ENCODE results near the gene GUK1.

GUK1 gene

DNA sequence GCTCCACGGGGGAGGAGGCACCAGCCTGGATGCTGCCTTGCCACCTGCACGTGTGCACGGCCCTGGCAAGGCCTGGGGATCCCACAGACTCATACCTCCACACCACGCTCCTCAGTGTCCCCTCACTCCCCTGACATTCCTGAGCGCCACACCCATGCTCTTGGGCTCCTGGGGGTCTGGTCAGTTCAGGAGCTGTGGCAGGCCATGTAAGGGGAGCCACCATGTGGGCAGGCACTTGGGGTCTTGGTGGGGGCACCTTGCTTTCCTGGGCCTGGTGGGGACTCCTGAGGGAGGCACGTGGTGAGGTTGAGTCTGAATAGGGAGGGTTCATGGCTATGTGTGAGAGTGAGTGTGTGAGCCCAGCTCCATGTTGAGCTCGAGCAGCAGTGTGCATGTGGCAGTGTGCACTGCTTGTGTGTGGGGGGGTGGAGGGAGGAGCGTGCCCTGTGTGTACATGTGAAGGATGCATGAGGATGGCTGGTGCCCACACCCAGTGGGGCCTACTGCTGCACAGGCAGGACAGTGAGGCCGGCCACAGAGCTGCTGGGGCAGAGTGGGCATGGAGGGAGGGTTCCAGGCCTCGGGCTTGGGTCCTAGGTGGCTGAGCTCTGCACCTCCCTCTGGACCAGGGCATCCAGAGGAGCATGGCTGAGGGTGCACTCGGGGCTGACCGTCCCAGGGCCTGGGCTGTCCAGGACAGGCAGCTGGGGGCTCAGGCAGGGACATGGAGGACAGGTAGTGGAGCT lies 11.3 kb downstream of the GUK1 start:
- no peak for DNase-seq

DNA sequence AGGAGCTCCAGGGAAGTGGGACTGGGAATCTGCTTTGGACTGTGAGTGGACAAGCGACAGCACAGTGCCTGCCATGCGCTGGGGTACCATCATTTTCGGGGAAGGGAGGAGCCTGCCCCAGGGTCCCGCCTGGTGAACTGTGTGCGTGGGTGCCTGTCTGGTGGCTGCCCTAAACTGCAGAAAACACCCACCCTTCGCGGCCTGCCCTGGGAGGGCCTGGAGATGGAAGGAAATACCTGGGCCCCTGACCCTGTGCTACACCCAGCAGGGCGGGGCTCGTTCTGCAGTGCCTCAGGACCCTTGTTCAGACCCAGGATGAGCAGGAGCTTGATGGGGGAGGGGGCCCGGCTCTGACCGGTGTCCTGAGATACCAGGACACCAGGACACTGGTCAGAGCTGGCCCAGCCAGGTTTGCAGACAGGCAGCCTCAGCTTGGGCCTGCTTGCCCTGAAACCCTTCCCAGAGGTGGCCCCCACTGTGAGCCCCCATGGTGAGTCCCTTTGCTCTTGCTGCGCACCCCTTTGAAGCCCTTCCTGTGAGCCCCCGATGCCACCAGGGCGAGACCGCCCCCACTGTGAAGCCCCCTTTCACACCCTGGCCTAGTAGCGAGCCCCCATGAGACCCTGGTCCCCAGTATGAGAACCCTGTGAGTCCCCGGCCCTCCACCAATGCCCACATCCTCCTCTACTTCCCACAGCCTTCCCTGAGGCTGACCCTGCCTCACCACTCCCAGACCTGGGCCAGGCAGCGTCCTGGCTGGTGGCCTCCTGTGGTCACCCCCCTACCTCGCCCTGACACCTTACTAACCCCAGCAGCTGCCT lies 12.2 kb downstream of the GUK1 start:
- DNase-seq = no peak

DNA sequence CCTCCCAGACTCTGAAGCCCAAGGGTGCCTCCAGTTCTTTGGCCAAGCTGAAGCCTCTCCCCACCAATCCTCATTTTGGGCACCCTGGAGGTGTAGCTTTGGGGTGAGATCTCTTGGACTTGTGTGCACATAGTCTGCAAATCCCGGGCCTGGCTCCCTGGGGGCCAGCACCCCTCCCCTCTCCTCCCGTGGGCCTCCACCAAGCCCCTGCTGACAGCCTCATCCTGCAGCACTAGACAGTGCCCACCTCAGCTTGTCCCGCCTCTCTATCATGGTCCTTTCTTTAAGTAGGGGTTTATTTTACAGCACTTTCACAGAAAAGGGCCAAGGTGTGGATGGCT lies 12.8 kb downstream of the GUK1 start:
- DNase-seq = no peak

DNA sequence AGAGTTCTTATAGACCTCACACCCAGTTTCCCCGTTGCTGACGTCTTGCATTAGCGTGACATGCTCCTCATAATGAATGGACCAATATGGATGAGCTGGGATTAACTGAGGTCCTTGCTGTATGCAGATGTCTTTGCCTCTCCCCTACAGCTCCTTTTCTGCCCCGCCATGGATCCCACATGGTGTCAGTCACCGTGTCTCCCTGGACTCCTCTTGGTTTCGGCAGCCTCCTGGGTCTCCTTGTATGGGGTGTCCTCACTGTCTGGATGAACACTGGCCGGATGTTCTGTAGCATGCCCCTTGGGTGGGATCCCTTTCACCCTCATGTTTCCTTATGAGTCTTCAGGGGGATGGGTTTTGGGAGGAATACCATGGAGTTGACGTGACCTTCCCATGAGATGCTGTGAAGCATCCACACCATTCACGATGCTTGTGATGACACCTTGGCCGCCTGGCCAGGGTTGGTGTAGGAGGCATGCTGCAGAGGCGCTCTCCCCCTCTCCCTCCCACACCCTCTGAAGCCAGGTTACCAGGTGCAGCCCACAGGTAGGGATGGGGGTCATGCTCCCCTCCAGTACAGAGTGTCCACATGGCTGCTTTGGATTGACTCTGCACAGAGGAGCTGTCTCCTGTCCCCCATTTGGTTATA lies 14.1 kb downstream of the GUK1 start:
- no peak for DNase-seq

DNA sequence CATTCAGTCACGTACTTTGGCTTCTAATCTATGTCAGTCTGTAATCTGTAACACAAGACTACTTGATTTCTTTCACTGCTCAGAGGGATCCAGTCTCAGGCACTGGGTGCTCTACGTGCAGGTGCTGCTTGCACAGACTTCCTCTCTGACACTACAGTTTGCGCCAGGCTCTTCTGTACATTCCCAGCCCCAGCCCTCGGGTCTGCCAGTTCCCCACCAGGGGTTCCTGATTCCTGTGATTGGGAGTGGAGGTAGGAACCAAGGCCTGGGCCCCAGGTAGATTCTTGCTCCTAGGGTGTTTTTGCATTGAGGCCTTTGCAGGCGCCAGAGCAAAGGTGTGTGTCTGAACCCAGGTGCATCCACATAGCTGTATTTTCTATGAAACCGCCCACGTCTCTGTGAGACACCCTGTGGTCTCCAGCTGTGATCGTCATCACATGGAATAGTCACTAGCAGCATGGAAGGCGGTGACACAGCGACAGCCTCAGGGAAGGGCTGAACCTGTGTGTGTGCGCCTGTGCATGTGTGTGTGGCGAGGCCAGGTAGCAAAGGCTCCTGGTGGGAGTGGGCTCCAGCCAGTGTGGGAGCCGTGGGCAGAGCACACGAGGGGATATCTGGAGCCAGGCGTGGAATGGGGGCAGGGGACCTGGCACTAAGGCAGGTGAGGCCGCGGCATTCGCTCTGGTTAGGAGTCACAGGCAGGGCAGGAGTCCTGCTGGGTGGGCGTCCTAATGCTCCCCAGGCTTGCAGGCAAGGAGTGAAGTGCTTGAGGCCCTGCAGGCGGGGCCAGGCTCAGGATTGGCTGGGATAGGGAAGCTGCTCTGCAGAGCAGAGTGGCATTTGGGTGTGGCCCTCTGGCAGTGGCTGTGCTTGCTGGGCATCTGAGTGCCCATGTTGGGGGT lies 14.8 kb downstream of the GUK1 start:
- no peak for DNase-seq

DNA sequence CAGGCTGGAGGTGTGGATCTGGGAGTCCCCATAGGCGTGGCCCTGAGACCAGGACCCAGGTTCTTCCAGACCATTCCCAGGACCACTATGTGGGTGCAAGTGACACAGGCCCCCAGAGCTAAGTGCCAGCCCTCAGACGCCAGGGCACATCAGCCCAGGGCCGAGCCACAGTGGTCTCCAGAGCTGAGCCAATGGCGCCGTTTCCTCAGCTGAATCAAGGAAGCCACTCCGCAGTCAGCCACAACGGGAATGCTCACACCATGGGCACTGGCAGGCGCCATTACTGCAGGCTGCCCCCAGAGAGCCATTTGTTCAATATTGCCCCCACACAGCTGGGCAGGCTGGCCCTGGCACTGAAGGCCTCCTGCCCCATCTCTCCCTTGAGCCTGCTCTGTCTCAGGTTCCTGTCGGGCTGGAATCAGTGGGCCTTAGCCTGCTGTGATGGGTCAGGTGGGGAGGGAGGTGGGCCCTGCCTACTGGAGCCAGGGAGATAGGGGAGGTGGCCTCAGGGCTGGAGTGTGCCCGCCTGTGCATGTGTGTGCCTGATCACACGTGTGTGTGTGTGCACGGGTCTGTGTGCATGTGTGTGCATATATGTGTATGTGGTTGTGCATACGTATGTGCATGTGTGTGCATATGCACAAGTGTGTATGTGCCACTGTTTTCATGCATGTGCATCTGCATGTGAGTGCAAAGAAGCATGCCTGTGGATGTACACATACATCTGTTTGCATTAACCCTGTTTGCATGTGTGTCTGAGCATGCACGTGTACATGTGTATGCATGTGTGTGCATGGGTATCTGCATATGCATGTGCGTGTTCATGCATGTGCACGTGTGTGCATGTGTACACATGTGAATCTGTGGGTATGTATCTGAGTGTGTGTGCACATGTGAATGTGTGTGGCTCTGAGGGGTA lies 15.8 kb downstream of the GUK1 start:
- no peak for DNase-seq

DNA sequence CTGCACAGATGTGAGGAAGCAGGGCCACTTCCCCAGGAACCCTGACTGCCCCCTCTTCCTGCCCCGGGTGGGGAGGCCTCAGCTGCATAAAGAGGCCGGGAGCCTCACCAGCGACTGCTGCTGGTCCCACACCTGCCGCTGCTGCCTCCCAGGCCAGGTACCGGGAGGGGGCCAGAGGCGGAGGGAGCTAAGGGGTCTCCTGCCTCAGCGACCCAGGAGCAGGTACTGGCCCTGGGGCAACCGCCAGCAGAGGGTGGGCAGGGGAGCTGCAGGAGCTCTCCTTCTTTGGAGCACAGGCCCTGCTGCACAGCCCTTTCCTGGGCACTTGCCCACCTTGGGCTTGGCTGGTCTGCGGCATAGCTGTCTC lies 16.4 kb downstream of the GUK1 start:
- no peak for DNase-seq

DNA sequence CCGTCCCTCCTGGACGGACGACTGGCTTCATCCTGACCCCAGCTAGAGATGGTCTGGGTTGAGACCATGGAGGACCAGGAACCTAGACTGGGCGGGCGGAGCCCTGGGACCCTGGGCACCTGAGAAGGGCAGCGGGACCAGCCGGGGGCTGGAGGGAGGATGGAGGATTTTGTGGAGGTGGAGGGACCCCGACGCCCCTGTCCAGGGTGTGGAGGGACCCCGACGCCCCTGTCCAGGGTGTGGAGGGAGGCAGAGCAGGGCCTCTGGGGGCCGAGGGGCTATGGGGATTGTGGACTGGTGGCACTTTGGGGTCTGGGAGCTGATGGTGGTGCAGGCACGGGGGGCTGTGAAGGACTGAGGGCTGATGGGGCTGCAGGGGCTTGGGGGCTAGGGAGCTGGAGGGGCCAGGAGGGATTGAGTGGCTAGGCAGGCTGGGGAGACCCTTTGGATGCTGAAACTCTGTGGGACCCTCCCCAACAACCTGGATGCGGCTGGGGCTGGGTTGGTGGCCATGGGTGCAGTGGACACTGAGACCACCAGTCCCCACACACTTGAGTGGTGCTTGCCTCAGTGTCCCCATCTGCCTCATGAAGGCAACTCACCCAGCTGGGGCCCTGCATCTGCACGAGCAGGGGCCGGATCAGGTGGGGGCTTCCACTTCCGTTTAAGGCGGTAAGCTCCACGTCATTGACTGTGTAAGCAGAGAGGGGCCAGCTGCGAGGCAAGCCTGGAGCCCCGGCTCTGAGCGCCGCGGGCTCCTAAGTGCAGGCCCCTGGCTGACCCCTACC lies 17.1 kb downstream of the GUK1 start:
- no peak for DNase-seq

DNA sequence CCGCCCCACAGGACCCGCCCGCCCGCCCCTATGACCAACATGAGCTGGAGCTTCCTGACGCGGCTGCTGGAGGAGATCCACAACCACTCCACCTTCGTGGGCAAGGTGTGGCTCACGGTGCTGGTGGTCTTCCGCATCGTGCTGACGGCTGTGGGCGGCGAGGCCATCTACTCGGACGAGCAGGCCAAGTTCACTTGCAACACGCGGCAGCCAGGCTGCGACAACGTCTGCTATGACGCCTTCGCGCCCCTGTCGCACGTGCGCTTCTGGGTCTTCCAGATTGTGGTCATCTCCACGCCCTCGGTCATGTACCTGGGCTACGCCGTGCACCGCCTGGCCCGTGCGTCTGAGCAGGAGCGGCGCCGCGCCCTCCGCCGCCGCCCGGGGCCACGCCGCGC lies 17.6 kb downstream of the GUK1 start:
- no peak for DNase-seq

DNA sequence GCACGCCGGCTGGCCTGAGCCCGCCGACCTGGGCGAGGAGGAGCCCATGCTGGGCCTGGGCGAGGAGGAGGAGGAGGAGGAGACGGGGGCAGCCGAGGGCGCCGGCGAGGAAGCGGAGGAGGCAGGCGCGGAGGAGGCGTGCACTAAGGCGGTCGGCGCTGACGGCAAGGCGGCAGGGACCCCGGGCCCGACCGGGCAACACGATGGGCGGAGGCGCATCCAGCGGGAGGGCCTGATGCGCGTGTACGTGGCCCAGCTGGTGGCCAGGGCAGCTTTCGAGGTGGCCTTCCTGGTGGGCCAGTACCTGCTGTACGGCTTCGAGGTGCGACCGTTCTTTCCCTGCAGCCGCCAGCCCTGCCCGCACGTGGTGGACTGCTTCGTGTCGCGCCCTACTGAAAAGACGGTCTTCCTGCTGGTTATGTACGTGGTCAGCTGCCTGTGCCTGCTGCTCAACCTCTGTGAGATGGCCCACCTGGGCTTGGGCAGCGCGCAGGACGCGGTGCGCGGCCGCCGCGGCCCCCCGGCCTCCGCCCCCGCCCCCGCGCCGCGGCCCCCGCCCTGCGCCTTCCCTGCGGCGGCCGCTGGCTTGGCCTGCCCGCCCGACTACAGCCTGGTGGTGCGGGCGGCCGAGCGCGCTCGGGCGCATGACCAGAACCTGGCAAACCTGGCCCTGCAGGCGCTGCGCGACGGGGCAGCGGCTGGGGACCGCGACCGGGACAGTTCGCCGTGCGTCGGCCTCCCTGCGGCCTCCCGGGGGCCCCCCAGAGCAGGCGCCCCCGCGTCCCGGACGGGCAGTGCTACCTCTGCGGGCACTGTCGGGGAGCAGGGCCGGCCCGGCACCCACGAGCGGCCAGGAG lies 18.3 kb downstream of the GUK1 start:
- DNase-seq = peak; percentile 44

DNA sequence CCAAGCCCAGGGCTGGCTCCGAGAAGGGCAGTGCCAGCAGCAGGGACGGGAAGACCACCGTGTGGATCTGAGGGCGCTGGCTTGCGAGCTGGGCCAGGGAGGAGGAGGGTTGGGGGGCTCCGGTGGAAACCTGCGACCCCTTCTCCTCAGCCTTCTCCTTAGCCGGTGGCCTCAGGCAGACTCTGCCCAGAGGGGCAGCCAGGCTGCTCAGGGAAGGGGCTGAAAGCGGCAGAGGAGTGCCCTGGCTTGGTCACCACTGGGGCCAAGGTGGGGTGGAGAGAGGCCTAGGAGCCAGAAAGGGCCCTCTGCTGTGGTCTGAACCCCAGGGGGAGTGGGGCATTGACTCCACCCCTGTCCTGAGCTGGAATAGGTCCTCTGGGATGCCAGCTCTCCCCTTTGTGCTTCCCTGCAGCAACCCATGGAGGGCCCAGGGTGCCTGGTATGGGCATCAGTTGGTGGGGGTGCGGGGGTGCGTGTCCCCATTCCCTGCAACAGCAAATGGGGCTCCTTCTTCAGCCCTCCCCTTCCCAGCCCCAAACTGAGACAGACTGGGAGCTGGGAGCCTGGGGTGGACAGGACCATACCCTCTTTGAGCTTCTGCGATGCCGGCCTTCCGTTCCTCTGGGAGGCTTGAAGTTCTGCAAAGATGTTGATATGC lies 19.1 kb downstream of the GUK1 start:
- DNase-seq = no peak

DNA sequence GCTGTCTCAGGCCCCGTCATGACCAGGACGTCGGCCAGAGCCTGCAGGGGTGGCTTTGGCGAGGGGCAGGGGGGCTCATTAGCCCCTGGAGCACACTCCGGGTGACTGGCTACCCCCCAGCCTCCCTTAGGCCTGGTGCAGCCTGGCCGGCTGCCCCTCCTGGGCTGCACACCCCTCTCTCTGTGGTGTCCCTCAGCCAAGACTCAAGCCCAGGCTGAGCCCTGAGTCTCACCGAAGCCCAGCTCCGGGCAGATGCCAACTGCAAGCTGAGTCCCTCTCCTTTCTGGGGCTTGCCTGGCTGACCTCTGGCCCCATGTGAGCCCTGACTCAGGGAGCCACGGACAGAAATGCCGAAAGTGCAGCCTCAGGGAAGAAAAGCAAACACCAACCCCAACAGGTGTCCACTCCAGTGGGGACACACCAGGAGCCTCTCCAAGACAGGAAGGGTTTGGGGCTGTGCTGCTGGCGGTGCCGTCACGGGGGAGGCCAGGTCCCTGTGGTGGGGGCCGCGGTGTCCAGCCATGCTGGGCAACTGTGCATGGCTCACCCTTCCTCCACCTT lies 20.2 kb downstream of the GUK1 start:
- DNase-seq = no peak

DNA sequence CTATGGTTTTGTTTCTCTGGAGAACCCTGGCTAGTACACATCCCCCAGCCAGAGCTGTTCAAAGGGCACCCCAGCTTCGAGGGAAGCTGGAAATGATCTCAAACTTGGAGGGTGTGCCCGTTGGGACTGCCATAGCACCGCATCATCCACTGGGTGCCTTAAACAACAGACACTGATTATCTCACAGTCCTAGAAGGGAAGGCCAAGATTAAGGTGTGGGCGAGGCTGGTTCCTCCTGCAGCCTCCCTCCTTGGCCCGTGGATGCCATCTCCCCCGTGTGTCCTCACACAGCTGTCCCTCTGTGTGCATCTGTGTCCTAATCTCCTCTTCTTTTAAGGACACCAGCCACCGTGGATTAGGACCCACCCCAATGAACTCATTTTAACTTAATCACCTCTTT lies 21.3 kb downstream of the GUK1 start:
- DNase-seq = peak; percentile 37

DNA sequence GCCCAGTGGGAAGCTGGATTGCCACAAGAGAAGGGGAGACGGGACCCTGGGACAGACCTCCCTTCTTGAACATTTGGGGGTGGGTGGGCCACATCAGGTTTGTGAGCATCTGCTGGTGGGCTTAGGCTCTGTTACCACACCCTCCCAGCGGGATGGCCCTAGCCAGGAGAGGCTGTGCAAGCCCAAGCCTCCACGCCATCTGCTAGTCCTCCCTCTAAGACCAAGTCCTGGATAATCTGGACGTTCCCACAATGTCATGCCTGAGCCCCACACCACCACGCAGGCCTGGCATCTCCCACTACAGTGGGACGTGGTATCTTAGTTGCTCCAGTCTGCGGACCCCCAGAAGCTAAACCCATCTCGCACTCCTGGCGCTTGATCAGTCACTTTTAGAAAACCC lies 21.8 kb downstream of the GUK1 start:
- DNase-seq = no peak

DNA sequence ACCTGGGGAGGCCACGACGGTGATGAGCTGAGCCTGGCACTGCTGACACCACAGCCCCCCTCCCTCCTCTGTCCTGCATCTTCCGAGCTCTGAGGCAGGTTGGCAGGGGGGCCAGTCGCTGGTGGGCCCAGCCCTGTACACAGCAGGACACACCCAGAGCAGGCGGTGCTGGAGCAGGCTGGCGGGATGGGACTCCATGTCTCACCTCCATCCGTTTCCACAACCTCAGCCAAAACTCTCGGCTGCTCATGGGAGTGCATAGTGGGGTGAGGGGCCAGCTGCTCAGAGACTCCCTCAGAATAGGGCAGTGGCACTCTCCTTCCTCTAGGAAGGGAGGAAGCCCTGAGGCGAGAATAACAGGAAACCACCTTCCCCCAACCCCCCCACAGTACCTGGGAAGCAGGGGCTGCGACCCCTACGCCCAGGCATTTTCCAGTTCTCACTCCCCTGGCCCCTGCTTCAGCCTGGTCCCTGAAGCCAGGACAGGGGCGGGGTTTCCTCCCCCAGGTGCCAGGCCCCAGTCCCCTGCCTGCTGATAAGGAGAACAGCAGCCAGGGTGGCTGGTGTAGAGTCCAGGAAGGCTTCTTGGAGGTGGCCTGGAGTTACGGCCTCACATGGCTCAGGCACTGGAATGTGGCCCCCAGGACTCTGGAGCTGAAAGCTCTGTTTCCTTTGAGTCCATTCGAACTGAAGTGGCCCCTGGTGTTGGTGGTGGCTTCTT lies 22.4 kb downstream of the GUK1 start:
- no peak for DNase-seq

DNA sequence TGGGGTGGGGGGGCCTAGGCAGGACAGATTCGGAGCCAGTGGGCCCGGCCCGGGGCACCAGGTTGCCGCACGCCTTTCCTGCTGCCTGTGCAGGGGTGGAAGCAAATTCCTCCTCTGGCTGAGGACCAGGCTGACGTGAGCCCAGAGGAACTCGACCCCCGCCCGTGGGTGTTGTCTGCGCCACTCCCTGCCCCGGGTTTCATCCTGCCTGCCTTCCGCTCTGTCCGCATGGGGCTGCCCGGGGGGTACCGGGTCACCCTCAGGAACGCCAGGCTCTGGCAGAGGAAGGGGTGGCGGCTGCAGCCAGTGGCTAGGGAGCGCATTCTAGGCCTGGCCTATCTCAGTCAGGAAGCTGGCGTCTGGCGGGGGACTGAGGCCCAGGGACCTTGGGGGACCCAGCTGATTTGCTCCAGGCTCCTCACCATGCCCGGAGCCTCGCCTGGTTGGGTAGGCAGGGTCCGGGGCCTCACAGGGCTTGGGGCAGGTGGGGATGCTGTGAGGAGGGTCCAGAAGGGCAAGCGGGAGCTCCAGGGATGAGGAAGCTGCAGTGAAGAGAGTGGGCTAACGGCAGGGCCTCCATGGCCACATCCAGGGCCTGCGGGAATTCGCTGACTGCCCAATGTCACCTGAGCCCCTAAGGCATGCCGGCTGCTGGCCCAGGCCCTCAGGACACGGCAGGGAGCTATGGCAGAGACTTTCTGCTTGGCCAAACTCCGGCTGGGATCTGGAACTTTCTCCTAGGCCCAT lies 23.1 kb downstream of the GUK1 start:
- no peak for DNase-seq

DNA sequence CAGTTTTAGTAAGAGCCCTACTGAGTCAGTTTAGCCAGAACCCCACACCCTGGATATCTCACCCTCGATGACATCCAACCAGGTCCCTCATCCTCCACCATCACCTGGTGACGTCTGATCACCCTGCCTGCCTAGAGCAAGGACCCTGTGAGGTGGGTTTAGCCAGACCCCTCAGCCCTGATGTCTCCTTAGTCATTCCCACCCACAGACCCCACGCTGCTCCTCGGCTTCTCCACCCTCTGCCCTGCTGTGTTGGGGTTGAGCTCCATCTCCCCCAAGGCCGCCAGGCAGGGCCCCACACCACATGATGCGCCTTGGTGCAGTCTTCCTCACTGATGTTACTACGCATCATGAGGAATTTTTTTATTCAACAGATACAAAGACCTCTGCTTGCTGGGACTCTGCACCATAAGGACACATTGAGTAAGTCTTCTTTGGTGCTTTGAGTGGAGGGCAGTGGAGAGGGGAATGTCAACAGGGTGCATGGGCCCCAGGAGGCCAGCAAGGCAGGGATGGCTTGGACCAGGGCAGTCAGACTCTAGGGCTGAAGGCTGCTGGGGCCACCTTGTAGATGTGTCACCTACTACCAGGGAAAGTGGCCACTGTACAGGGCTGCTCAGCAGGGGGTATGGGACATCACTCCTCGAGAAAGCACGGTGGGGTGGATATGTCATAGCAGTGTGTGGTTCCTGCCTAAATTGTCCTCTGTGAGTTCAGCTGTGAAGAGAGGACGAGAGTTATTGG lies 23.9 kb downstream of the GUK1 start:
- no peak for DNase-seq

Data from eye (tissue), 1 donor.